SK-N-SH (cell line): ENCODE measurements around the gene TBCE.

ENCODE experiments used
- CTCF ChIP-seq: fragments of 200-600 bp; sonication (generic); IDR thresholded peaks from 2 replicates; pipeline ENCODE4 v1.6.1; 2017; ENCODE audit warnings: antibody characterized with exemption, mild to moderate bottlenecking, moderate library complexity
- EZH2phosphoT487 ChIP-seq: fragments of 200-600 bp; sonication (generic); IDR thresholded peaks from 2 replicates; pipeline ENCODE4 v1.6.1; 2017; ENCODE audit warnings: low read depth, mixed run types, mild to moderate bottlenecking, antibody characterized with exemption, moderate library complexity, borderline replicate concordance
- POLR2AphosphoS5 ChIP-seq: IDR thresholded peaks from 2 replicates; pipeline ENCODE4 v1.6.1; 2012; ENCODE audit warnings: low read depth, low read length
- RAD21 ChIP-seq: IDR thresholded peaks from 2 replicates; pipeline ENCODE4 v1.6.1; 2012; ENCODE audit warnings: mild to moderate bottlenecking, low read length
- RFX5 ChIP-seq: IDR thresholded peaks from 2 replicates; pipeline ENCODE4 v1.6.1; 2012; ENCODE audit warnings: mild to moderate bottlenecking, improper control_type of control experiment, low read length
- SMC3 ChIP-seq: IDR thresholded peaks from 2 replicates; pipeline ENCODE4 v1.6.1; 2012; ENCODE audit warnings: low read depth, low read length, improper control_type of control experiment
- TCF12 ChIP-seq: IDR thresholded peaks from 2 replicates; pipeline ENCODE4 v1.4.0; 2012
- YY1 ChIP-seq: IDR thresholded peaks from 2 replicates; pipeline ENCODE4 v1.4.0; 2012; ENCODE audit warnings: low read depth, mild to moderate bottlenecking
- ZBTB33 ChIP-seq: IDR thresholded peaks from 2 replicates; pipeline ENCODE4 v1.4.0; 2012; ENCODE audit warnings: low read depth, borderline replicate concordance

- TF ChIP-seq RFX5 (no peak), RAD21 (no peak), EZH2phosphoT487 (no peak), CTCF (no peak), SMC3 (no peak), YY1 (no peak), POLR2AphosphoS5 (no peak), ZBTB33 (no peak), TCF12 (no peak)
These were observed 119.1 kb downstream of the TBCE start for GRCh38 chr1:235486321-235486720.
